Natural killer cell (primary cell): ENCODE measurements around the gene DACH1. TPM values are rescaled to one million over a fixed set of nuclear protein-coding genes. Genes with fewer than 3 reads are reported as not detected.

Experiments used
- ATAC-seq, 3 donors: fragments of 150-1000 bp in 2 of 3; fragments of 200-7000 bp in 1 of 3; cut with Tn5 transposase; 1 replicate in 1 of 3; 2 replicates in 2 of 3; pipeline ENCODE4 v1.10.0; 2021; ENCODE audit warnings: mild to moderate bottlenecking in 2 of 3, moderate library complexity in 2 of 3
- DNase-seq, 2 donors: peaks; one replicate each; pipeline versions ENCODE4 v3.0.0 to v3.0.0-alpha.2; 2013 to 2021; ENCODE audit warnings: mixed read lengths in 1 of 2
- H3K27ac ChIP-seq: one replicate; pipeline ENCODE4 v1.5.1; 2013; ENCODE audit warnings: mild to moderate bottlenecking, low read length
- H3K27me3 ChIP-seq: one replicate; pipeline ENCODE4 v1.6.1; 2013; ENCODE audit warnings: low read length; ENCODE audit not compliant: control insufficient read depth, insufficient read depth
- H3K36me3 ChIP-seq: one replicate; pipeline ENCODE4 v1.6.1; 2013; ENCODE audit warnings: low read length; ENCODE audit not compliant: control insufficient read depth, insufficient read depth
- H3K4me1 ChIP-seq: one replicate; pipeline ENCODE4 v1.6.1; 2013; ENCODE audit warnings: low read length; ENCODE audit not compliant: control insufficient read depth, insufficient read depth
- H3K4me3 ChIP-seq: one replicate; pipeline ENCODE4 v1.5.1; 2013; ENCODE audit warnings: low read length
- H3K9me3 ChIP-seq: one replicate; pipeline ENCODE4 v1.6.1; 2013; ENCODE audit warnings: low read length; ENCODE audit not compliant: control insufficient read depth, insufficient read depth
- H3K27ac Mint-ChIP-seq, 2 donors: one replicate each; pipeline ENCODE4 v1.8.0; 2022; ENCODE audit warnings: mild to moderate bottlenecking in 2 of 2, mixed read lengths in 2 of 2, moderate library complexity in 1 of 2
- H3K27me3 Mint-ChIP-seq, 2 donors: one replicate each; pipeline ENCODE4 v1.8.0; 2022; ENCODE audit warnings: low read depth in 2 of 2, mixed read lengths in 2 of 2
- H3K36me3 Mint-ChIP-seq: one replicate; pipeline ENCODE4 v1.8.0; 2022; ENCODE audit warnings: mixed read lengths
- H3K4me1 Mint-ChIP-seq, 2 donors: one replicate each; pipeline ENCODE4 v1.8.0; 2022; ENCODE audit warnings: mixed read lengths in 2 of 2
- H3K4me3 Mint-ChIP-seq: one replicate; pipeline ENCODE4 v1.8.0; 2022; ENCODE audit warnings: mild to moderate bottlenecking, moderate library complexity, mixed read lengths
- H3K9me3 Mint-ChIP-seq, 2 donors: one replicate each; pipeline ENCODE4 v1.8.0; 2022; ENCODE audit warnings: mixed read lengths in 2 of 2
- WGBS: methylation state at CpG from one replicate; pipeline ENCODE4 v1.1.7; 2013; ENCODE audit warnings: missing lambda C conversion rate; ENCODE audit not compliant: insufficient coverage; 5-methylcytosine and 5-hydroxymethylcytosine counted together
- intact Hi-C: fragments of 100-400 bp; cut with micrococcal nuclease; formaldehyde crosslinking; loops from one replicate; pipeline ENCODE4 v1.14.2; 2022
- total RNA-seq, 4 donors: library from RNA; stranded (reverse); fragments of 120-200 nt in 1 of 4; gene quantifications; one replicate each; pipeline versions ENCODE4 v1.2.3 to v1.2.4, GENCODE V29; 2013 to 2022
- TF ChIP-seq, protein P1 (sequence below): fragments of 200-600 bp; IDR thresholded peaks from one replicate; pipeline ENCODE4 v1.8.0; 2022; ENCODE audit warnings: antibody characterized with exemption

The DACH1 gene
- total RNA-seq, 3 donors from 2014 or later (not counting 1 experiment from before 2014, with no cell fraction given), result 0.29 to 2.3 (median 0.49) TPM

DNA sequence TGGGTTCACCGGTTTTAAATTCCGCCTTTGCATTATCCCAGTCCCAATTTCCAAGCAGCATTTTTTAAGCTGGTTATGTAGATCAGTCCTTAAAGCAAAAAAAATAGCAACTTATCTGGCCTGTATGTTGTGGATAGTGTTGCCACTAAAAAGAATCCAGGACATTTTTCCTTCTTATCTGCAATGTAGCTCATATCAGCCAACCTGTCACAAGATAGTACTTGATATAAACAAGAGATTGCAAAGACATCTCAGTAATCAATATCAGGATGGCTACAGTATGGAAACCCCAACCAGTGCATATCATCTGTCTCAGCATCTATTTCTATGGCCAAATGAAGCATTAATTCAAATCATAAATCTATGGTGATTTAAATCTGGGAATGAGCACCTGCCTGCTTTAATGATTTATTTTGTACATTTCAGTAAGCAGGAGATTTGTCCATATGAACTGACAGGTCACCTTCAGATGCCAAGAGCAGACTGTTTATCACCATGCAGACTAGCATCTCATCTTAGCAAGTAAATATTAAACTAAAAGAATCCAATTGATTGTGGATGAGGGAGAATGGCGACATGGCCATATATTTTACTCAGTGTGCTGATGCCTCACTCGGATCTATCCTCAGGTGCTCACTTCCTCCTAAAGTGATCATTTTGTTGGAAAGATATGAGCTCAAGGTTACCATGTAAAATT lies 240.4 kb downstream of the DACH1 start:
- intact Hi-C loops, result no loop called here
- no peak overlapping the region for H3K4me3 Mint-ChIP-seq
- no peaks in the 10 kb centered on the region for H3K36me3 Mint-ChIP-seq
- no peaks in the 10 kb centered on the region for H3K4me1 Mint-ChIP-seq
- Histone ChIP-seq H3K27me3 (no peaks in the 10 kb centered on the region), H3K27ac (no peak overlapping the region), H3K9me3 (no peaks in the 10 kb centered on the region), H3K4me3 (no peak overlapping the region), H3K4me1 (no peaks in the 10 kb centered on the region), H3K36me3 (no peaks in the 10 kb centered on the region)
- no peaks in the 10 kb centered on the region for H3K27me3 Mint-ChIP-seq
- TF ChIP-seq, protein P1, sequence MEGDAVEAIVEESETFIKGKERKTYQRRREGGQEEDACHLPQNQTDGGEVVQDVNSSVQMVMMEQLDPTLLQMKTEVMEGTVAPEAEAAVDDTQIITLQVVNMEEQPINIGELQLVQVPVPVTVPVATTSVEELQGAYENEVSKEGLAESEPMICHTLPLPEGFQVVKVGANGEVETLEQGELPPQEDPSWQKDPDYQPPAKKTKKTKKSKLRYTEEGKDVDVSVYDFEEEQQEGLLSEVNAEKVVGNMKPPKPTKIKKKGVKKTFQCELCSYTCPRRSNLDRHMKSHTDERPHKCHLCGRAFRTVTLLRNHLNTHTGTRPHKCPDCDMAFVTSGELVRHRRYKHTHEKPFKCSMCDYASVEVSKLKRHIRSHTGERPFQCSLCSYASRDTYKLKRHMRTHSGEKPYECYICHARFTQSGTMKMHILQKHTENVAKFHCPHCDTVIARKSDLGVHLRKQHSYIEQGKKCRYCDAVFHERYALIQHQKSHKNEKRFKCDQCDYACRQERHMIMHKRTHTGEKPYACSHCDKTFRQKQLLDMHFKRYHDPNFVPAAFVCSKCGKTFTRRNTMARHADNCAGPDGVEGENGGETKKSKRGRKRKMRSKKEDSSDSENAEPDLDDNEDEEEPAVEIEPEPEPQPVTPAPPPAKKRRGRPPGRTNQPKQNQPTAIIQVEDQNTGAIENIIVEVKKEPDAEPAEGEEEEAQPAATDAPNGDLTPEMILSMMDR, result no peak
- WGBS, result 92% methylated on average over 4 of the region's 4 CpGs
- ATAC-seq, result no peak
- H3K9me3 Mint-ChIP-seq, result peaks cover 2 to 5% of the 10 kb centered on the region in 2 donors
- no peak overlapping the region for H3K27ac Mint-ChIP-seq
- no peak for DNase-seq

DNA sequence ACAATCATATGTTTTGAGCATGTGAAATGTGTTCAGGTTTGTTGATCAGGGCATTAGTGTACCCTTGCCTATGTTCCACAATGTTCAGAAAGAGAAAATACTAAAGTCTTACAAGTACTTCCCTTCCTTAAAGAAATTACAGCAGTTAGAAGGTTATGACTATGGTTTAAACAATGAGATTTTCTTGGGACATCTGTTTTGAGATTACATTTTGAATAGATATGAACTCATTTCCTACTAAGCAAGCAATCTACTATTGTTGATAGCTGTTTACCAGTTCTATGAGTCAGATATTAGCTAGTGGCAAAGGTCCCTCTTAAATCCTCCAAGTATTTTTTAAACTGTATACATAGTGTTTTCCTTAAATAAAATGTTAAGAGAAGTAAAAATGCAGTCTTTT lies 241.3 kb downstream of the DACH1 start:
- ATAC-seq (no peak), DNase-seq (no peak)
- H3K4me3 Mint-ChIP-seq, result no peak overlapping the region
- H3K27ac Mint-ChIP-seq, result no peak overlapping the region
- no peaks in the 10 kb centered on the region for H3K27me3 Mint-ChIP-seq
- Histone ChIP-seq H3K27me3 (no peaks in the 10 kb centered on the region), H3K36me3 (no peaks in the 10 kb centered on the region), H3K4me3 (no peak overlapping the region), H3K4me1 (no peaks in the 10 kb centered on the region), H3K27ac (no peak overlapping the region), H3K9me3 (no peaks in the 10 kb centered on the region)
- H3K9me3 Mint-ChIP-seq, result peaks cover 2 to 5% of the 10 kb centered on the region in 2 donors
- intact Hi-C loops, result no loop called here
- no peaks in the 10 kb centered on the region for H3K36me3 Mint-ChIP-seq
- H3K4me1 Mint-ChIP-seq, result no peaks in the 10 kb centered on the region
- TF ChIP-seq, protein P1, result no peak

DNA sequence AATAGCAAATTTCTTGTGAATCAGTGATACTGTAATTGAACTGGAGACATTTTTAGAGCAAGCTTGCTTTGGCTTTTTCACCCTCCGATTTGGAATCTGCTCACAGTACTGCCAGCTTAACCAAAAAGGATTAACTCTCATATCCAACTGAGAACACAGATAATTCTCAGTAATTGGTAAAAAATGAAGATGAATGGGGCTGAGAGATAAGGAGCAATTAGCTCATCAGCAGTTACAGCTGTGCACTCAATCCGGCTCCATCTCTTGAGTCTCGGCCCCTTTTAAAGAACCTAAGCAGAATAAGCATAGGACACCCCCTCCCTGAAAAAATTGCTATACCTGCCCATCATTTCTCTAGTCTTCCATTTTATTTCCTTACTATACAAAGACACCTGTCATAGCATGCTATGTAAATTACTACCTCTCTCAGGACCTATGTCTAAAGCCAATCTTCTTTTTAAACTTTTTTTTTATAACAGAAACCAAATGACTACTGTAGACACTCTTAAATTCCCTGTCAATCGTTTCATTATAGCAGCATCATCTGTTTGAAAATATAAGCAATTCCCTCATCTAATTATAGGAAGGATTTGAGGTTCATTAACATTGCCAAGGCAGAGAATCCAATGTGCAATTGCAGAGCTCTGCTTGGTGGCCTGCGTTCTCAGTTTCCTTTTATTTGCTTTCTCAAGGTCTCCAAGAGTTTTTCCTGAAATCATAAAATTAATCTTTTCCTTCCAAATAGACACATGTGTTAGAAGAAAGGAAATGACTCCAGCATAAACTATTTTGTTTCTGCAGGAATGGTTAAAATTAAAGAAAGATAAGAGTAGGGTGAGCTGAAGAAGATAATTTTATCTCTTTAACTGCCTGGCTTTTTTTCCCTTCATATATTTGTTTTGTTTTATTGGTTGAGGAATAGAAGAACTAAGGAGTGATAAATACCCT lies 242.1 kb downstream of the DACH1 start:
- Mint-ChIP-seq H3K27me3 (no peaks in the 10 kb centered on the region), H3K36me3 (no peaks in the 10 kb centered on the region), H3K4me3 (no peak overlapping the region), H3K4me1 (no peaks in the 10 kb centered on the region), H3K27ac (no peak overlapping the region), H3K9me3 (peaks cover 2 to 5% of the 10 kb centered on the region in 2 donors)
- Histone ChIP-seq H3K27ac (no peak overlapping the region), H3K4me3 (no peak overlapping the region), H3K27me3 (no peaks in the 10 kb centered on the region), H3K4me1 (no peaks in the 10 kb centered on the region), H3K9me3 (no peaks in the 10 kb centered on the region), H3K36me3 (no peaks in the 10 kb centered on the region)
- no peak for DNase-seq
- TF ChIP-seq, protein P1, result no peak
- intact Hi-C loops, result no loop called here
- no peak for ATAC-seq
- WGBS, result 84% methylated on average over 3 of the region's 5 CpGs
